Measurements from ENCODE around the gene ZMIZ1.

ZMIZ1 gene

GRCh38 chr10:79238606-79239005, 169.8 kb downstream of the ZMIZ1 start:
- DNase-seq = no peak

GRCh38 chr10:79239275-79239779, 170.6 kb downstream of the ZMIZ1 start:
- peak in 1 of 2 donors; percentile 29 for DNase-seq

DNA sequence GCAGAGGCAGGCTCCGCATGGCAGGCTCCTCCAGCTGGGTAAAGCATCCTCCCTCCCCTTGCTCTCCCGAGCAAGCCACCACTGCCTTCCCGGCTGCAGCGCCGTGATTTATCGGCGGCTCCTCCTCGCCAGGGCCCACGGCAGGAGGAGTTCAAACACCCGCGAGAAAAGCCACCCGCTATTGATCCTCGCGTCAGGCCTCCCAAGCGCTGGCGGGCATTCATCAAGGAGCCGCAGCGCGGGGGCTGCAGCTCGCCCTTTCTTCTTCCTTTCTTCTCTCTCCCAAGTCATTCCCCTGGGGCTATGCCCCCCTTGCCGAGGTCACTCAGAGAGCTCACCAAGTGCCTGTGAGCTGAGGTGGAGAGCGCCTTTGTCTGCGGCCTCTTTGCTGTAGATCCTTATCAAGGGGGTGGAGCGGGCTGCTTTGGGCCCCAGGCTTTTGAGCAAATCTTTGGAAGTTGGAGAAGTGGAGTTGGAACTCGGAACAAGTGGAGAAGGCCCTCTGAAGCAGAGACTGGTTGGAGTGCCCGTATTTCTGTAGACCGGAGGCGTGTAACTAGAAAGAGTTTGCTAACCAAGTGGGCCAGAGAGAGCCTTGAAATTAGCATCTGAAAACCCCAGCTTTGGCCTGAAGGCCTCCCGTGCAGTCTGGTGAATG, 171.3 kb downstream of the ZMIZ1 start:
- DNase-seq = no peak

GRCh38 chr10:79241629-79241989, 172.8 kb downstream of the ZMIZ1 start:
- no peak for DNase-seq

- DNase-seq = peak; percentile 24 to 62
These were observed 173.3 kb downstream of the ZMIZ1 start for GRCh38 chr10:79241990-79242619.

DNA sequence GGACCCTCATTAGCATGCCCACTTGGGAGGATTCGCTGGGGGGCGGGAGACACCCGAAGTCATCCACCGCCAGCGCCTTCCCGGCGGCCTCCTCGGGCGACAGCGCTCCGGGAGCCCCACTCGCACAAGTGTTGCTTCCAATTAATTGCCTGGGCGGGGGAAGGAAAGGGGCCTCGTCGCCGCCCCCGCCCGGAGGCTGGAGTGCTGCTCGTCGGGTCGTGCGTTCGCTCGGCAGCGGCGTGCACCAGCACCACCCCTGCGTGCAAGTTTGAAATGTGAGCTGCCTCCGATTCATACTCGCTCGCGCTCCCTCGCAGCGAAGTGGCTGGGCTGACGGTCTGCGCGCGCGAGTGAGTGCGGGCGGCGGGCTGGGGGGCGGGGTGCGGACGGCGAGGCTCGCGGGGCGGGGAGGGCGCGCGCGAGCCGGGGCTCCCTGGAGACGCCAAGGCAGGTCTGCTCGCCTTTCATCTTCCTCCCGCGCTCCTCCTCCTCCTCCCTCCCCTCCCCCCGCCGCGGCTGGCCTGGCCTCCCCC, 173.9 kb downstream of the ZMIZ1 start:
- peak in 1 of 2 donors; percentile 62 for DNase-seq

- DNase-seq = no peak
These were observed 174.7 kb downstream of the ZMIZ1 start for GRCh38 chr10:79243181-79244067.

DNA sequence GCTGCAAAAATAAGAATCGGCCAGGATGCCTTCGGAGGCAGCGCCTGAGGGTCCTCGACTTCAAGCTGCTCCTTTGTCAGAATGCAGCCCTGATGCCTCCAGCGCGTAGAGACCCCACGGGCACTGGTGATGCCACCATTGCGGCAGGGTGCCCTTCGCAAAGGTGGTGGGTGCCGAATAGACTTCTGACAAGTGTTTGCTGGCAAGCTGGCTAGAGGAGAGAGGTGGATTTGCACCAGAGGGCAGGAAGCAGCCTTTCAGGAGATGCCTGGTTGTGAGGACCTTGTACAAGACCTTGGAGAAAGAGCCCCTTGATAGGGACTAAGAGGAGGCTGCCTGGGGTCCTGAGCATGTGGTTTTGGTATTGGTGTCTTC, 175.3 kb downstream of the ZMIZ1 start:
- DNase-seq = no peak

DNA sequence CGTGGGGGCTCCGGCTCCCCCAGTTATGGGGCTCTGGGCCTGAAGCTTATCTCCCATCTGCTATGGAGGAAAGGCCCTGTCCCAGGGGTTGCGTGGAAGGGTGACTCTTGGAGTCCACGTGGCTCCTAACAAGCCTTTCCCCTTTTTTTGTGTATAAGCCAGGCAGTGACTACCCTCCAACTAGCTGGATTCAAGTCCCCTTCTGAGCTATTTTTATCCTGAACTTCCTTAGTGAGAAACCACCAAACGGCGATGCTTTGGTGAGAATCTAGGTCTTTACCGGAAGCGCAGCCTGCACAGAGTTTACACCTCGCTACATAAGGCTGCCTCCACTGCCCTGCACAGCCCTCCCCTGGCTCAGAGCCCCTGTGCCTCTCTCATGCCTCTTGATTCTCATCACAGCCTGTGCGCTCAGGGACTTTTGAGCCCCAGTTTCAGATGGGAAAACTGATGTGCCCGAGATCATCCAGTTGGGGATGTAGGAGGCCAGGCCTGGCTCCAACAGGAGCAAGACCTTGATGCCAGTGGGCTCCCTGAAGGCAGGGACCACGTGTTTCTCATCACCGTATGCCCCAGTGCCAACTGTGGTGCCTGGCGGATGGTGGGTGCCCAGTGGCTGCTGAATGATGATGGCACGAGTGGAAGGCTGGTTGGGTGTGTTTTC, 176.2 kb downstream of the ZMIZ1 start:
- peak in 1 of 2 donors; percentile 64 for DNase-seq

DNA sequence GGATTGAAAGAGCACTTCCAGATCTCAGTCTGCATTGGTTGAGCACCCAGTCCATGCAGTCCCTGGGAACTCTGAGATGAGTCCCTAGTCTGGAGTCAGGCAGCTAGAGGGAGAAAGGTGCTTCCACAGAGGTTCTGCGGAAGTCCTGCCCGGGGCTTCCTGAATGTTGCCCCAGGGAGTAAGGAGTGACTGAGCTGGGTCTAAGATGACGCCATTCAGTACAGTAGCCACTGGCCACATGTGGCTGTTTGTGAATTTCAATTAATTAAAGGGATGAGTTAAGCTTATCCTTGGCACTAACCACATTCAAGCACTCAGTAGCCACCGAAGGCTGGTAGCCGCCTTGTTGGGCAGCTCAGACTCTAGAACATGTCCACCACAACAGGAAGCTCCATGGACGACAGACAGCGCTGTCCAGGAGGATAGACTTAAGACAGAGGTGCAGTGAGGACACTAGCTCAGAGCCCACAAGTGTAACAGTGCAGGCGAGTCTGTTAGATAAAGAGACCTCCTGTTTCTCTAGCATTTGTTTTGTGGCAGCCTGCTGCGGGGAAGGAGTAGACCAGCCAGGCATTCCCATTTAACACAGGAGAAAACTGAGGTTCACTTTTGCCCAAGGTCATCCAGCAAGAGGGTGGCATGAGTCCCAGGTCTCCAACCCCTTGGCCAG, 176.9 kb downstream of the ZMIZ1 start:
- no peak for DNase-seq

DNA sequence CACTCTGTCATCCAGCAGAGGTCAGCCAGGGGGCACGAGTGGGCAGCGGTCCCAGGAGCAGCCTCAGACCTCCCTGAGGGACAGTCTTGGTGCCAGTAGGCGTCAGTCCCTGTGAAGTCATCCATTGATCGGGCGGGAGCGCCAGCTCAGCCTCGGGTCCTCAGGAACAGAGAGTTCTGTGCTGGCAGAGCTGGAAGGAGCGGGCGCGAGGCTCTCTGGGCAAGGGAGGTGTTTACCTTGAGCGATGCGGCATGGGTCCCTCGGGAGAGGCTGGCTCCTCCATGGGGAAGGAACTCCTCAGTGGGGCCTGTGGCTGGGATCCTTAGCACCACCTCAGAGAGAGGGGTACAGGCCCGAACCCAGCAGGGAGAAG, 177.4 kb downstream of the ZMIZ1 start:
- no peak for DNase-seq

GRCh38 chr10:79246606-79247275, 178.0 kb downstream of the ZMIZ1 start:
- DNase-seq = no peak

DNA sequence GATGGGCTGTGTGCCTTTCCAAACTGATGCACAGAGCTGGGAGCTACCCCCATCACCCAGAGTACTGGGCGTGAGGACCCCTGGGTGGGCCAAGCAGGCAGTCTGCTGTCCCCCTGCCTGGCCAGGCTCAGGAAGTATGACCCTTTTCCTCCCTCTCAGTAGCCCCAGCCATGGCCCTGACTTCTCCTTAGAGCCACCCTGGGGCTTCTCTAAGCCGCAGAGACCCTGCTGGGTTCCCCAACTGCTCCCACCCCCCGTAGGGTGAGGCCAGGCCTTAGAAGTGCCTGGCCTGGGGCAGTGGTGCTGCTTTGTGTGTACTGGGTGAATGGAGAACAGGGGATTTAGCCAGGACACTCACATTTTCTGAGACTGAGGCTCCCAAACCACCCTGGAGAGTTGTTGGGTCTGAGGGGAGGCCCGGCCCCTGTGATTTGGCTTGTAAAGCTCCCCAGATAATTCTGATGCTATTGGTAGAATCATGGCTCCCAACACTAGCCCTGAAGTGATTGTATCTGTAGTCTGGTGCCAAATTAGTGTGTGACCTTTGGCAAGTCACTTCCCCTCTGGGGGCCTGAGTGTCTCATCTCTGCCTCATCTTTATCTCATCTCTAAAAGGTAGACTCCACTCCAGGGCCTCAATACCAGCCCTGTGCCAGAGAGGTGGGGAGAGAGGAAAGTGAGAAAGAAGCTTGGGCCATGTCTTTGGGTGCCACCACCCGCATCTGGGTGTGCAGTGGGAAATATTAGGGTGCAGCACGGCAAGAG, 178.8 kb downstream of the ZMIZ1 start:
- no peak for DNase-seq

GRCh38 chr10:79248341-79249185, 179.8 kb downstream of the ZMIZ1 start:
- DNase-seq = peak in 1 of 2 donors; percentile 50

- no peak for DNase-seq
These were observed 180.7 kb downstream of the ZMIZ1 start for GRCh38 chr10:79249186-79250121.

- peak in 1 of 2 donors; percentile 42 for DNase-seq
These were observed 181.5 kb downstream of the ZMIZ1 start for GRCh38 chr10:79250259-79250658.

- DNase-seq = no peak
These were observed 183.7 kb downstream of the ZMIZ1 start for GRCh38 chr10:79252450-79252849.

GRCh38 chr10:79252971-79253370, 184.2 kb downstream of the ZMIZ1 start:
- DNase-seq = no peak

DNA sequence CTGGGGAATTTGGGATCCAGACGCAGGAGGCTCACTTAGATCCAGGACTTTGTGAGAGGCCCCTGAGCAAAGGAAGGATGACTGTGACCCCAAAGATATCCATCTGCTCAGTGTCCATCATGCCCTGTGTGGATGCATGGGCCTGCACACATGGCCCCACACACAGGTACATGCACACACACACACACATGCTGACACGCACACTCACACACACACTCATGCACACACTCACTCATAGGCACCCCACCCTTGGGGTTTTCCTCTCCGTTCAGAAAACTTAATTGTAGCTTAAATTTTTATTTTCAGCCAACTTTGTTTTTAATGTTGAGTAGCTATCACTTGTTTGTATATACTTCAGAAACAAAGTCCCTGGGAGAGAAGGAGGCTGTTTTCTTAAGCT, 184.9 kb downstream of the ZMIZ1 start:
- DNase-seq = no peak

Measured in bone marrow (tissue), 2 donors.